ENCODE measurements around the gene CEP68.

The CEP68 gene

DNA sequence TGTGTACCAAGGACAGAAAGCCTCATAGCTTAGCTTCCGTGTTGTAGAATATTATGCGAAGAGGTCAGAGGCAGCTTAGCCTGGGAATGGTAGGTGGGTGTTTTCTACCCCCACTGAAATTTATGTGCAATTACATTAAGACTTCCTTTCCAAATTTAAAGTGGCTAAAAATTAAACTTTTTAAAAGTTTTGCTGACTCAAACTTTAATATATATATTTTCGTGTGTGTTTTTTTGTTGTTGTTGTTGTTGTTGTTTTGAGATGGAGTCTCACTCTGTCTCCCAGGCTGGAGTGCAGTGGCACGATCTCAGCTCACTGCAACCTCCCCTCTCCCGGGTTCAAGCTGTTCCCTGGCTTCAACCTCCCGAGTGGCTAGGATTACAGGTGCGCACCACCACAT lies 77.9 kb downstream of the CEP68 start:
- TF ChIP-seq, protein P1, sequence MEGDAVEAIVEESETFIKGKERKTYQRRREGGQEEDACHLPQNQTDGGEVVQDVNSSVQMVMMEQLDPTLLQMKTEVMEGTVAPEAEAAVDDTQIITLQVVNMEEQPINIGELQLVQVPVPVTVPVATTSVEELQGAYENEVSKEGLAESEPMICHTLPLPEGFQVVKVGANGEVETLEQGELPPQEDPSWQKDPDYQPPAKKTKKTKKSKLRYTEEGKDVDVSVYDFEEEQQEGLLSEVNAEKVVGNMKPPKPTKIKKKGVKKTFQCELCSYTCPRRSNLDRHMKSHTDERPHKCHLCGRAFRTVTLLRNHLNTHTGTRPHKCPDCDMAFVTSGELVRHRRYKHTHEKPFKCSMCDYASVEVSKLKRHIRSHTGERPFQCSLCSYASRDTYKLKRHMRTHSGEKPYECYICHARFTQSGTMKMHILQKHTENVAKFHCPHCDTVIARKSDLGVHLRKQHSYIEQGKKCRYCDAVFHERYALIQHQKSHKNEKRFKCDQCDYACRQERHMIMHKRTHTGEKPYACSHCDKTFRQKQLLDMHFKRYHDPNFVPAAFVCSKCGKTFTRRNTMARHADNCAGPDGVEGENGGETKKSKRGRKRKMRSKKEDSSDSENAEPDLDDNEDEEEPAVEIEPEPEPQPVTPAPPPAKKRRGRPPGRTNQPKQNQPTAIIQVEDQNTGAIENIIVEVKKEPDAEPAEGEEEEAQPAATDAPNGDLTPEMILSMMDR (IDR thresholded peaks at IDR 0.05) = no peak
- no peak for TF ChIP-seq ZFX (IDR thresholded peaks at IDR 0.05; ENCODE audit: borderline replicate concordance)

DNA sequence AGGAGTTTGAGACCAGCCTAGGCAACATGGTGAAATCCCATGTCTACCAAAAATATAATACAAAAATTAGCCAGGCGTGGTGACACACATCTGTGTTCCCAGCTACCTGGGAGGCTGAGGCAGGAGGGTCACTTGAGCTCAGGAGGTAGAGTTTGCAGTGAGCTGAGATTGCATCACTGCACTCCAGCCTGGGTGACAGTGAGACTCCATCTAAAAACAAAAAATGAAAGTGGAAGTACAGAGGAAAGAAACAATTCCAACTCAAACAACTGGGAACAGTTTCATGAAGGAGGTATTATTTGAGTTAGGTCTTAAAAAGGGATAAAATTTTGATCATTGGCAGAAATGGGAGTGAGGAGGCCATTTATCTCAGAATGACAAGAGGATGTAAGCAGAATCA lies 80.0 kb downstream of the CEP68 start:
- H3K27ac ChIP-seq = no peak overlapping the region
- no peak for TF ChIP-seq ZFX (IDR thresholded peaks at IDR 0.05; ENCODE audit: borderline replicate concordance)
- TF ChIP-seq, protein P1 (IDR thresholded peaks at IDR 0.05) = no peak

More for the DNA sequence above, 77.9 kb downstream of the CEP68 start:
- H3K27ac ChIP-seq = no peak overlapping the region
